ENCODE measurements around the gene PDCD11. TPM values are rescaled to one million over a fixed set of nuclear protein-coding genes. Genes with fewer than 3 reads are reported as not detected.

The PDCD11 gene
- total RNA-seq, 1 donor from 2014 or later, result 38.7 TPM

DNA sequence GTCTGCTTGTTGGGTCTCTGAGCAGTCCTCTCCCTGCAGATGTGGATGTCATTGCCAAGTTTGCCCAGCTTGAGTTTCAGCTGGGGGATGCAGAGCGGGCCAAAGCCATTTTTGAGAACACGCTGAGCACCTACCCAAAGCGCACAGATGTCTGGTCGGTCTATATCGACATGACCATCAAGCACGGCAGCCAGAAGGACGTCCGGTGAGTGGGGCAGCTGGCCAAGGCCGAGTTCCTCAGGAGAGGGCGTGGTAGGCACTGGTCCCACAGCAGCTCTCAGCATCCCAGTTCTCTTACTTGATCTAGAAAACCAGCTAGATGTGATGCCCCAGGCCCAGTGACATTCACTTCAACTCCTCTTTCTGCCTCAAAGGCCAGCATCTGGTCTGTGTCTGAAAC, 48.1 kb downstream of the PDCD11 start:
- H3K36me3 ChIP-seq (ENCODE audit: control insufficient read depth, insufficient read depth, low read length), result peaks cover 40% of the 10 kb centered on the region
- H3K4me3 ChIP-seq (ENCODE audit: low read depth, low read length), result no peak overlapping the region
- FAIRE-seq (no peak), DNase-seq (ENCODE audit: low read depth) (no peak)
- TF ChIP-seq CTCF (IDR thresholded peaks at IDR 0.05; ENCODE audit: insufficient read depth, low read length, severe bottlenecking), result no peak
- H3K27me3 ChIP-seq (ENCODE audit: control insufficient read depth, insufficient read depth, low read length), result no peaks in the 10 kb centered on the region

- DNase-seq (ENCODE audit: low read depth), result no peak
- no peaks in the 10 kb centered on the region for H3K27me3 ChIP-seq (ENCODE audit: control insufficient read depth, insufficient read depth, low read length)
- H3K36me3 ChIP-seq (ENCODE audit: control insufficient read depth, insufficient read depth, low read length), result peaks cover 33% of the 10 kb centered on the region
- H3K4me3 ChIP-seq (ENCODE audit: low read depth, low read length), result no peak overlapping the region
- no peak for FAIRE-seq
- no peak for TF ChIP-seq CTCF (IDR thresholded peaks at IDR 0.05; ENCODE audit: insufficient read depth, low read length, severe bottlenecking)
Observed at GRCh38 chr10:103445366-103445765, 48.9 kb downstream of the PDCD11 start.

- peaks cover 28% of the 10 kb centered on the region for H3K36me3 ChIP-seq (ENCODE audit: control insufficient read depth, insufficient read depth, low read length)
- peak; percentile 8 for DNase-seq (ENCODE audit: low read depth)
- FAIRE-seq, result no peak
Observed at GRCh38 chr10:103445767-103446567, 49.5 kb downstream of the PDCD11 start.

DNA sequence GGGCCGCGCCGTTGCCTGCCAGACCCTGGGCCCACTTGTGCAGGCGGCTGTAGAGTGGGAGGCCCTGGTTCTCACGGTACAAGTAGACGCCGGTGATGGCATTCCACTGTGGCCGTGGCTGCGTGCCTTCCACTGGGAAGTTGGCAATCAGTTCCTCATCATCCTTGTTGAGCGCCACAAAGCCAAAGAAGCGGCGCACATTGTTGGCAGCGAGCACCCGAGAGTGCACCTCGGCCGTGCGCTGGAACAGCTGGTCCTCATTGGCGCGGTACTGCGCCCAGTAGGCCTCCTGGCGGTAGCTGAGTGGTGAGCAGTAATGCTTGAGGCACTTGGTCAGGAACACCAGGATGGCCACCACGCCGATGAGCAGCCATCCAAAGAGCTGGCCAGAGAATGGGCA, 50.8 kb downstream of the PDCD11 start:
- no peak overlapping the region for H3K4me3 ChIP-seq (ENCODE audit: low read depth, low read length)
- FAIRE-seq (no peak), DNase-seq (ENCODE audit: low read depth) (no peak)
- no peaks in the 10 kb centered on the region for H3K27me3 ChIP-seq (ENCODE audit: control insufficient read depth, insufficient read depth, low read length)
- H3K36me3 ChIP-seq (ENCODE audit: control insufficient read depth, insufficient read depth, low read length), result peaks cover 21% of the 10 kb centered on the region
- TF ChIP-seq CTCF (IDR thresholded peaks at IDR 0.05; ENCODE audit: insufficient read depth, low read length, severe bottlenecking), result no peak

More at GRCh38 chr10:103445767-103446567, 49.5 kb downstream of the PDCD11 start:
- Histone ChIP-seq H3K27me3 (ENCODE audit: control insufficient read depth, insufficient read depth, low read length) (no peaks in the 10 kb centered on the region), H3K4me3 (ENCODE audit: low read depth, low read length) (no peak overlapping the region)
- TF ChIP-seq CTCF (IDR thresholded peaks at IDR 0.05; ENCODE audit: insufficient read depth, low read length, severe bottlenecking), result no peak

GRCh38 chr10:103448746-103449145, 52.3 kb downstream of the PDCD11 start:
- TF ChIP-seq CTCF (IDR thresholded peaks at IDR 0.05; ENCODE audit: insufficient read depth, low read length, severe bottlenecking), result no peak
- H3K27me3 ChIP-seq (ENCODE audit: control insufficient read depth, insufficient read depth, low read length), result no peaks in the 10 kb centered on the region
- peaks cover 11% of the 10 kb centered on the region for H3K36me3 ChIP-seq (ENCODE audit: control insufficient read depth, insufficient read depth, low read length)
- DNase-seq (ENCODE audit: low read depth) (peak; percentile 73), FAIRE-seq (no peak)
- no peak overlapping the region for H3K4me3 ChIP-seq (ENCODE audit: low read depth, low read length)

Data from bronchial epithelial cell (primary cell).